Thoracic aorta (tissue), 2 donors: ENCODE results near the gene KHDRBS2. TPM values are rescaled to one million over a fixed set of nuclear protein-coding genes. Genes with fewer than 3 reads are reported as not detected.

Source experiments
- ATAC-seq: fragments of 150-250 bp; one replicate; pipeline ENCODE4 v1.8.0; 2017; ENCODE audit warnings: low read depth; ENCODE audit not compliant: insufficient number of reproducible peaks, low FRiP score
- DNase-seq: peaks from one replicate; pipeline ENCODE4 v3.0.0-alpha.2; 2020; ENCODE audit warnings: low spot score
- H3K27ac ChIP-seq, 2 donors: fragments of 200-600 bp; sonication (generic); 1 replicate in 1 of 2; 2 replicates in 1 of 2; pipeline ENCODE4 v1.5.1; 2016; ENCODE audit warnings: mild to moderate bottlenecking in 2 of 2, moderate library complexity in 2 of 2
- H3K27me3 ChIP-seq: fragments of 200-600 bp; sonication (generic); replicated peaks from 2 replicates; pipeline ENCODE4 v1.6.0; 2016; ENCODE audit warnings: mild to moderate bottlenecking; ENCODE audit not compliant: insufficient read depth
- H3K36me3 ChIP-seq: fragments of 200-600 bp; sonication (generic); one replicate; pipeline ENCODE4 v1.5.1; 2016
- H3K4me1 ChIP-seq, 2 donors: fragments of 200-600 bp; sonication (generic); 1 replicate in 1 of 2; 2 replicates in 1 of 2; pipeline versions ENCODE4 v1.5.1 to v1.6.0; 2016; ENCODE audit warnings: low read depth in 2 of 2, mild to moderate bottlenecking in 1 of 2; ENCODE audit not compliant: control insufficient read depth in 1 of 2
- H3K4me3 ChIP-seq: fragments of 200-600 bp; sonication (generic); 2 replicates; pipeline ENCODE4 v1.5.1; 2016; ENCODE audit warnings: mild to moderate bottlenecking
- H3K9me3 ChIP-seq: fragments of 200-600 bp; sonication (generic); 2 replicates; pipeline ENCODE4 v1.5.1; 2016
- CTCF ChIP-seq: fragments of 200-600 bp; sonication (generic); IDR thresholded peaks from one replicate; pipeline ENCODE4 v1.5.1; 2019; ENCODE audit warnings: antibody characterized with exemption
- total RNA-seq, 2 donors: library from RNA; depleted of rRNA; stranded (reverse); fragments of >200 nt; gene quantifications; one replicate each; pipeline versions ENCODE4 v1.1.0 to v1.2.3, GENCODE V29; 2016

The KHDRBS2 gene
- total RNA-seq, 2 donors from 2014 or later = 0.54 TPM; not detected in 1

- no peak for DNase-seq
- Histone ChIP-seq H3K36me3 (no peaks in the 10 kb centered on the region), H3K4me3 (no peak overlapping the region), H3K4me1 (no peaks in the 10 kb centered on the region), H3K27ac (no peak overlapping the region), H3K9me3 (no peaks in the 10 kb centered on the region), H3K27me3 (no peaks in the 10 kb centered on the region)
- ATAC-seq = no peak
- no peak for TF ChIP-seq CTCF
Observed at GRCh38 chr6:62162858-62163257, 123.2 kb downstream of the KHDRBS2 start.

- H3K9me3 ChIP-seq = no peaks in the 10 kb centered on the region
- ATAC-seq = no peak
- H3K27ac ChIP-seq = no peak overlapping the region
- no peak for TF ChIP-seq CTCF
- peaks cover 4 to 7% of the 10 kb centered on the region in 2 donors for H3K4me1 ChIP-seq
- no peak overlapping the region for H3K4me3 ChIP-seq
- DNase-seq = no peak
- no peaks in the 10 kb centered on the region for H3K36me3 ChIP-seq
- no peaks in the 10 kb centered on the region for H3K27me3 ChIP-seq
Observed at GRCh38 chr6:62152796-62153195, 133.2 kb downstream of the KHDRBS2 start.

- Histone ChIP-seq H3K27ac (no peak overlapping the region), H3K4me1 (peaks cover 4 to 16% of the 10 kb centered on the region in 2 donors), H3K27me3 (no peaks in the 10 kb centered on the region), H3K36me3 (no peaks in the 10 kb centered on the region), H3K9me3 (no peaks in the 10 kb centered on the region), H3K4me3 (no peak overlapping the region)
- no peak for ATAC-seq
- DNase-seq = no peak
- peak; percentile 14 for TF ChIP-seq CTCF
Observed at GRCh38 chr6:62150048-62150663, 135.9 kb downstream of the KHDRBS2 start.

GRCh38 chr6:62146954-62147853 is 138.8 kb downstream of the KHDRBS2 start:
- no peak overlapping the region for H3K27ac ChIP-seq
- no peaks in the 10 kb centered on the region for H3K36me3 ChIP-seq
- ATAC-seq (no peak), DNase-seq (no peak)
- H3K4me1 ChIP-seq = peaks cover 4 to 16% of the 10 kb centered on the region in 2 donors
- H3K9me3 ChIP-seq = no peaks in the 10 kb centered on the region
- H3K4me3 ChIP-seq = no peak overlapping the region
- H3K27me3 ChIP-seq = no peaks in the 10 kb centered on the region
- no peak for TF ChIP-seq CTCF

GRCh38 chr6:62129127-62129526 is 156.9 kb downstream of the KHDRBS2 start:
- no peaks in the 10 kb centered on the region for H3K9me3 ChIP-seq
- H3K27ac ChIP-seq = no peak overlapping the region
- H3K36me3 ChIP-seq = no peaks in the 10 kb centered on the region
- H3K27me3 ChIP-seq = no peaks in the 10 kb centered on the region
- H3K4me1 ChIP-seq = no peaks in the 10 kb centered on the region
- DNase-seq = no peak
- H3K4me3 ChIP-seq = no peak overlapping the region
- ATAC-seq = no peak
- no peak for TF ChIP-seq CTCF
